ENCODE results near the gene NFKBIE.

The NFKBIE gene

GRCh38 chr6:44251576-44252524 is 13.5 kb downstream of the NFKBIE start:
- DNase-seq (ENCODE audit: insufficient read length, low spot score) (no peak), FAIRE-seq (no peak)
- TF ChIP-seq CTCF (IDR thresholded peaks at IDR 0.05; ENCODE audit: insufficient read depth, missing control alignments) = no peak

DNA sequence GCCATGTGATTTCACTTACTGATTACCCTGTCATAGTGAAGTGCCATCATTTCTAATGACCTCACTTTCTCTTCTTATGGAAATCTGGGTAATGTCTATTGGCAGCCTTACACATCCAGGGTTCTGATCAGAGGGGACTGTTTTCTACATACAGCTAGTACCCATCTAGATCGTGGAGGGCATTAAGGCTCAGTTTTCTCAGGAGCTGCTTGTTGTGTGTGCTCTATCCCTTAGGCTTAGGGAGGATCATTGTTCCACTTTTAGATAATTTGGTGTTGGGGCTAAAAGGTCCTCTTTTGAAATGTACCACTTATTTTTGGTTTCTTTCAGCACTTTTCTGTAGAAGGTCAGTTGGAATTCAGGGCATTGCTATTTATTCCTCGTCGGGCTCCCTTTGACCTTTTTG is 14.6 kb downstream of the NFKBIE start:
- no peak for FAIRE-seq
- TF ChIP-seq CTCF (IDR thresholded peaks at IDR 0.05; ENCODE audit: insufficient read depth, missing control alignments) = no peak
- DNase-seq (ENCODE audit: insufficient read length, low spot score) = no peak

DNA sequence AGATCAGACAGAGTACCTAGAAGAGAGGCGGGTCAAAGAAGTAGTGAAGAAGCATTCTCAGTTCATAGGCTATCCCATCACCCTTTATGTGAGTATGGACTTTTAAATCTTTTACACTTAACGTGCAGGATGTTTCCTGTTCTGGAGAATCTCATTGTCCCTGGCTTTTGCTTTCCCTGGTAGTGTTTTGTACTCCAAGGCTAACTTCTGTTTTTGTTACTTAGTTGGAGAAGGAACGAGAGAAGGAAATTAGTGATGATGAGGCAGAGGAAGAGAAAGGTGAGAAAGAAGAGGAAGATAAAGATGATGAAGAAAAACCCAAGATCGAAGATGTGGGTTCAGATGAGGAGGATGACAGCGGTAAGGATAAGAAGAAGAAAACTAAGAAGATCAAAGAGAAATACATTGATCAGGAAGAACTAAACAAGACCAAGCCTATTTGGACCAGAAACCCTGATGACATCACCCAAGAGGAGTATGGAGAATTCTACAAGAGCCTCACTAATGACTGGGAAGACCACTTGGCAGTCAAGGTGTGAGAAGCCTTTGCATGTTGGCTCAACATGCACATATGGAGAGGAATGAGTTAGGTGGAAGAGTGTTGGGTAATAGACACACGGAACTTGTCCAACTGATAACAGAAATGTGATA is 15.2 kb downstream of the NFKBIE start:
- DNase-seq (ENCODE audit: insufficient read length, low spot score) (no peak), FAIRE-seq (no peak)
- TF ChIP-seq CTCF (IDR thresholded peaks at IDR 0.05; ENCODE audit: insufficient read depth, missing control alignments) = no peak

DNA sequence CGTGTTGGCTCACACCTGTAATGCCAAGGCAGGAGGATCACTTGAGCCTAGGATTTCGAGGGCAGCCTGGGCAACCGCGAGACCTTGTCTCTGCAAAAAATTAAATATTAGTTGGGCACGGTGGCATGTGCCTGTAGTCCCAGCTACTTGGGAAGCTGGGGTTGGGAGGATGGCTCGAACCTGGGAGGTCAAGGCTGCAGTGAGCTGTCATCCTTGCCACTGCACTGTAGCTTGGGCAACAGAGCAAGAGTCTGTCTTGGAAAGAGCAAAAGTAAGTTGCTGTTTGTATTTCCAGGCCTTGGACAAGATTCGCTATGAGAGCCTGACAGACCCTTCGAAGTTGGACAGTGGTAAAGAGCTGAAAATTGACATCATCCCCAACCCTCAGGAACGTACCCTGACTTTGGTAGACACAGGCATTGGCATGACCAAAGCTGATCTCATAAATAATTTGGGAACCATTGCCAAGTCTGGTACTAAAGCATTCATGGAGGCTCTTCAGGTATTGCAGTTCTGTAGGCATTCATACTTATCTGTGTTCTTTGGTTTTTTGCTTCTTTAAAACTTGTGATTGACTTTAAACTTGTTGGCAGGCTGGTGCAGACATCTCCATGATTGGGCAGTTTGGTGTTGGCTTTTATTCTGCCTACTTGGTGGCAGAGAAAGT is 16.1 kb downstream of the NFKBIE start:
- no peak for TF ChIP-seq CTCF (IDR thresholded peaks at IDR 0.05; ENCODE audit: insufficient read depth, missing control alignments)
- FAIRE-seq (no peak), DNase-seq (ENCODE audit: insufficient read length, low spot score) (no peak)

GRCh38 chr6:44248579-44248978 is 16.8 kb downstream of the NFKBIE start:
- TF ChIP-seq CTCF (IDR thresholded peaks at IDR 0.05; ENCODE audit: insufficient read depth, missing control alignments) = no peak
- no peak for FAIRE-seq

GRCh38 chr6:44247338-44248302 is 17.7 kb downstream of the NFKBIE start:
- no peak for TF ChIP-seq CTCF (IDR thresholded peaks at IDR 0.05; ENCODE audit: insufficient read depth, missing control alignments)
- no peak for FAIRE-seq
- no peak for DNase-seq (ENCODE audit: insufficient read length, low spot score)

More at GRCh38 chr6:44248579-44248978, 16.8 kb downstream of the NFKBIE start:
- DNase-seq (ENCODE audit: insufficient read length, low spot score) = no peak
